Panc1 (cell line): Measurements from ENCODE around the gene IQUB.

ENCODE experiments used
- TF ChIP-seq, protein P1 (sequence below): fragments of 450-650 bp; IDR thresholded peaks from 2 replicates; pipeline ENCODE4 v1.5.1; 2017; ENCODE audit warnings: mild to moderate bottlenecking
- TF ChIP-seq, protein P2 (sequence below), 2 experiments: IDR thresholded peaks; 2 replicates each; pipeline ENCODE4 v1.6.1; 2011 to 2012; ENCODE audit warnings: low read depth in 2 of 2, control low read depth in 1 of 2, low read length in 1 of 2, mild to moderate bottlenecking in 1 of 2, moderate library complexity in 1 of 2; ENCODE audit not compliant: insufficient read depth in 1 of 2

DNA sequence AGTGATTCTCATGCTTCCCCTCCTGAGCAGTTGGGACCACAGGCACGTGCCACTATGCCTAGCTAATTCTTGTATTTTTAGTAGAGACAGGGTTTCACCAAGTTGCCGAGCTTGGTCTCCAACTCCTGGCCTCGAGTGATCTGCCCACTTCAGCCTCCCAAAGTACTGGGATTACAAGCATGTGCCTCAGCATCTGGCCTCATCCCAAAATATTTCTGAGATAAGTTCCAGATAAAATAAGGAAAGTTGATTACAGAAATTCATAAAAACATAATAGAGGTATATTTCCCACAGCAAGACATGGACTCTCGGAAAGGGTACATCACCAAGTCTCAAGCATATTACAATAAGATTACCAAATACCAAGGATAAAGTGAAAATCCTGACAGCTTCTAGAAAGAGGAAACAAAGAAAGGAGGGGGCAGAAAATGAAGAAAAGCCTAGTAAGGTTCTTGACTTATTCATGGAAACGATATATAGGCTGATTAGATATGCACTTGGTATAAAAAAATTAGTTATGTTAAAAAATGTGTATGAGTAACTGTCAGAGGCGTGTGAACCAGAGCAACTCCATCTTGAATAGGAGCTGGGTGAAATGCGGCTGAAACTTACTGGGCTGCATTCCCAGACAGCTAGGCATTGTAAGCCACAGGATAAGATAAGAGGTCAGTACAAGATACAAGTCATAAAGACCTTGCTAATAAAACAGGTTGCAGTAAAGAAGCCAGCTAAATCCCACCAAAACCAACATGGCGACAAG is 35.0 kb downstream of the IQUB start:
- TF ChIP-seq, protein P1, sequence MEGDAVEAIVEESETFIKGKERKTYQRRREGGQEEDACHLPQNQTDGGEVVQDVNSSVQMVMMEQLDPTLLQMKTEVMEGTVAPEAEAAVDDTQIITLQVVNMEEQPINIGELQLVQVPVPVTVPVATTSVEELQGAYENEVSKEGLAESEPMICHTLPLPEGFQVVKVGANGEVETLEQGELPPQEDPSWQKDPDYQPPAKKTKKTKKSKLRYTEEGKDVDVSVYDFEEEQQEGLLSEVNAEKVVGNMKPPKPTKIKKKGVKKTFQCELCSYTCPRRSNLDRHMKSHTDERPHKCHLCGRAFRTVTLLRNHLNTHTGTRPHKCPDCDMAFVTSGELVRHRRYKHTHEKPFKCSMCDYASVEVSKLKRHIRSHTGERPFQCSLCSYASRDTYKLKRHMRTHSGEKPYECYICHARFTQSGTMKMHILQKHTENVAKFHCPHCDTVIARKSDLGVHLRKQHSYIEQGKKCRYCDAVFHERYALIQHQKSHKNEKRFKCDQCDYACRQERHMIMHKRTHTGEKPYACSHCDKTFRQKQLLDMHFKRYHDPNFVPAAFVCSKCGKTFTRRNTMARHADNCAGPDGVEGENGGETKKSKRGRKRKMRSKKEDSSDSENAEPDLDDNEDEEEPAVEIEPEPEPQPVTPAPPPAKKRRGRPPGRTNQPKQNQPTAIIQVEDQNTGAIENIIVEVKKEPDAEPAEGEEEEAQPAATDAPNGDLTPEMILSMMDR = no peak
- TF ChIP-seq, protein P2, sequence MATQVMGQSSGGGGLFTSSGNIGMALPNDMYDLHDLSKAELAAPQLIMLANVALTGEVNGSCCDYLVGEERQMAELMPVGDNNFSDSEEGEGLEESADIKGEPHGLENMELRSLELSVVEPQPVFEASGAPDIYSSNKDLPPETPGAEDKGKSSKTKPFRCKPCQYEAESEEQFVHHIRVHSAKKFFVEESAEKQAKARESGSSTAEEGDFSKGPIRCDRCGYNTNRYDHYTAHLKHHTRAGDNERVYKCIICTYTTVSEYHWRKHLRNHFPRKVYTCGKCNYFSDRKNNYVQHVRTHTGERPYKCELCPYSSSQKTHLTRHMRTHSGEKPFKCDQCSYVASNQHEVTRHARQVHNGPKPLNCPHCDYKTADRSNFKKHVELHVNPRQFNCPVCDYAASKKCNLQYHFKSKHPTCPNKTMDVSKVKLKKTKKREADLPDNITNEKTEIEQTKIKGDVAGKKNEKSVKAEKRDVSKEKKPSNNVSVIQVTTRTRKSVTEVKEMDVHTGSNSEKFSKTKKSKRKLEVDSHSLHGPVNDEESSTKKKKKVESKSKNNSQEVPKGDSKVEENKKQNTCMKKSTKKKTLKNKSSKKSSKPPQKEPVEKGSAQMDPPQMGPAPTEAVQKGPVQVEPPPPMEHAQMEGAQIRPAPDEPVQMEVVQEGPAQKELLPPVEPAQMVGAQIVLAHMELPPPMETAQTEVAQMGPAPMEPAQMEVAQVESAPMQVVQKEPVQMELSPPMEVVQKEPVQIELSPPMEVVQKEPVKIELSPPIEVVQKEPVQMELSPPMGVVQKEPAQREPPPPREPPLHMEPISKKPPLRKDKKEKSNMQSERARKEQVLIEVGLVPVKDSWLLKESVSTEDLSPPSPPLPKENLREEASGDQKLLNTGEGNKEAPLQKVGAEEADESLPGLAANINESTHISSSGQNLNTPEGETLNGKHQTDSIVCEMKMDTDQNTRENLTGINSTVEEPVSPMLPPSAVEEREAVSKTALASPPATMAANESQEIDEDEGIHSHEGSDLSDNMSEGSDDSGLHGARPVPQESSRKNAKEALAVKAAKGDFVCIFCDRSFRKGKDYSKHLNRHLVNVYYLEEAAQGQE (IDR thresholded peaks at IDR 0.05; ENCODE audit: insufficient read depth in 1 of 2, low read depth in 2 of 2, low read length in 1 of 2) = no peak
